Peyer's patch (tissue), 4 donors: ENCODE data around the gene OR4X2.
"Not testable (repeated sequence)": the region's sequence is repeated elsewhere in the genome, so short reads cannot be mapped to it uniquely, and the experiment has no call there.

Experiments used
- POLR2A ChIP-seq, 2 donors: fragments of 450-650 bp; IDR thresholded peaks; one replicate each; pipeline ENCODE4 v1.5.1; 2017; ENCODE audit warnings: antibody characterized with exemption in 2 of 2, mild to moderate bottlenecking in 2 of 2, moderate library complexity in 2 of 2
- TF ChIP-seq, protein P1 (sequence below), 6 experiments: fragments of 450-650 bp in 4 of 6; fragments of 200-600 bp in 2 of 6; sonication (generic) in 1 of 6; IDR thresholded peaks; one replicate each; pipeline ENCODE4 v1.5.1; 2017 to 2019; ENCODE audit warnings: antibody characterized with exemption in 6 of 6, mild to moderate bottlenecking in 3 of 6, moderate library complexity in 1 of 6

DNA sequence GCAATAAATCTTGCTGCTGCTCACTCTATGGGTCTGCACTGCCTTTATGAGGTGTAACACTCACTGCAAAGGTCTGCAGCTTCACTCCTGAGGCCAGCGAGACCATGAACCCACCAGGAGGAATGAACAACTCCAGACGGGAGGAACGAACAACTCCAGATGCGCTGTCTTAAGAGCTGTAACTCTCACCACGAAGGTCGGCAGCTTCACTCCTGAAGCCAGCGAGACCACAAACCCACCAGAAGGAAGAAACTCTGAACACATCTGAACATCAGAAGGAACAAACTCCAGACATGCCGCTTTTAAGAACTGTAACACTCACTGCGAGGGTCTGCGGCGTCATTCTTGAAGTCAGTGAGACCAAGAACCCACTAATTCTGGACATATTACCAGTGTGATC lies 14.8 kb upstream of the OR4X2 start:
- not testable (repeated sequence) for TF ChIP-seq POLR2A (IDR thresholded peaks at IDR 0.05)
- TF ChIP-seq, protein P1, sequence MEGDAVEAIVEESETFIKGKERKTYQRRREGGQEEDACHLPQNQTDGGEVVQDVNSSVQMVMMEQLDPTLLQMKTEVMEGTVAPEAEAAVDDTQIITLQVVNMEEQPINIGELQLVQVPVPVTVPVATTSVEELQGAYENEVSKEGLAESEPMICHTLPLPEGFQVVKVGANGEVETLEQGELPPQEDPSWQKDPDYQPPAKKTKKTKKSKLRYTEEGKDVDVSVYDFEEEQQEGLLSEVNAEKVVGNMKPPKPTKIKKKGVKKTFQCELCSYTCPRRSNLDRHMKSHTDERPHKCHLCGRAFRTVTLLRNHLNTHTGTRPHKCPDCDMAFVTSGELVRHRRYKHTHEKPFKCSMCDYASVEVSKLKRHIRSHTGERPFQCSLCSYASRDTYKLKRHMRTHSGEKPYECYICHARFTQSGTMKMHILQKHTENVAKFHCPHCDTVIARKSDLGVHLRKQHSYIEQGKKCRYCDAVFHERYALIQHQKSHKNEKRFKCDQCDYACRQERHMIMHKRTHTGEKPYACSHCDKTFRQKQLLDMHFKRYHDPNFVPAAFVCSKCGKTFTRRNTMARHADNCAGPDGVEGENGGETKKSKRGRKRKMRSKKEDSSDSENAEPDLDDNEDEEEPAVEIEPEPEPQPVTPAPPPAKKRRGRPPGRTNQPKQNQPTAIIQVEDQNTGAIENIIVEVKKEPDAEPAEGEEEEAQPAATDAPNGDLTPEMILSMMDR (IDR thresholded peaks at IDR 0.05), result not testable (repeated sequence)
